Keratinocyte (primary cell): ENCODE results near the gene RDH16.

ENCODE experiments used
- EZH2 ChIP-seq: IDR thresholded peaks from one replicate; pipeline ENCODE4 v1.6.1; 2012; ENCODE audit warnings: inconsistent platforms, mild to moderate bottlenecking, low read length, moderate library complexity
- TF ChIP-seq, protein P1 (sequence below), 3 experiments: IDR thresholded peaks in 1 of 3; conservative IDR thresholded peaks in 1 of 3; optimal IDR thresholded peaks in 1 of 3; 2 replicates in 2 of 3; 3 replicates in 1 of 3; pipeline versions ENCODE3 to v1.5.1; 2011; ENCODE audit warnings: low read length in 3 of 3, mild to moderate bottlenecking in 3 of 3, moderate library complexity in 2 of 3, control low read depth in 1 of 3, inconsistent platforms in 1 of 3; ENCODE audit not compliant: insufficient read depth in 2 of 3; ENCODE audit errors: extremely low read depth in 1 of 3

DNA sequence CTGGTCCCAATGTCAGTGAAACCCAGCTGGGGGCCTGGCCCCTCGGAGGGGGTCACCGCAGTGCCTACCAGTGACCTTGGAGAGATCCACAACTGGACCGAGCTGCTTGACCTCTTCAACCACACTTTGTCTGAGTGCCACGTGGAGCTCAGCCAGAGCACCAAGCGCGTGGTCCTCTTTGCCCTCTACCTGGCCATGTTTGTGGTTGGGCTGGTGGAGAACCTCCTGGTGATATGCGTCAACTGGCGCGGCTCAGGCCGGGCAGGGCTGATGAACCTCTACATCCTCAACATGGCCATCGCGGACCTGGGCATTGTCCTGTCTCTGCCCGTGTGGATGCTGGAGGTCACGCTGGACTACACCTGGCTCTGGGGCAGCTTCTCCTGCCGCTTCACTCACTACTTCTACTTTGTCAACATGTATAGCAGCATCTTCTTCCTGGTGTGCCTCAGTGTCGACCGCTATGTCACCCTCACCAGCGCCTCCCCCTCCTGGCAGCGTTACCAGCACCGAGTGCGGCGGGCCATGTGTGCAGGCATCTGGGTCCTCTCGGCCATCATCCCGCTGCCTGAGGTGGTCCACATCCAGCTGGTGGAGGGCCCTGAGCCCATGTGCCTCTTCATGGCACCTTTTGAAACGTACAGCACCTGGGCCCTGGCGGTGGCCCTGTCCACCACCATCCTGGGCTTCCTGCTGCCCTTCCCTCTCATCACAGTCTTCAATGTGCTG lies 38.0 kb upstream of the RDH16 start:
- TF ChIP-seq, protein P1, sequence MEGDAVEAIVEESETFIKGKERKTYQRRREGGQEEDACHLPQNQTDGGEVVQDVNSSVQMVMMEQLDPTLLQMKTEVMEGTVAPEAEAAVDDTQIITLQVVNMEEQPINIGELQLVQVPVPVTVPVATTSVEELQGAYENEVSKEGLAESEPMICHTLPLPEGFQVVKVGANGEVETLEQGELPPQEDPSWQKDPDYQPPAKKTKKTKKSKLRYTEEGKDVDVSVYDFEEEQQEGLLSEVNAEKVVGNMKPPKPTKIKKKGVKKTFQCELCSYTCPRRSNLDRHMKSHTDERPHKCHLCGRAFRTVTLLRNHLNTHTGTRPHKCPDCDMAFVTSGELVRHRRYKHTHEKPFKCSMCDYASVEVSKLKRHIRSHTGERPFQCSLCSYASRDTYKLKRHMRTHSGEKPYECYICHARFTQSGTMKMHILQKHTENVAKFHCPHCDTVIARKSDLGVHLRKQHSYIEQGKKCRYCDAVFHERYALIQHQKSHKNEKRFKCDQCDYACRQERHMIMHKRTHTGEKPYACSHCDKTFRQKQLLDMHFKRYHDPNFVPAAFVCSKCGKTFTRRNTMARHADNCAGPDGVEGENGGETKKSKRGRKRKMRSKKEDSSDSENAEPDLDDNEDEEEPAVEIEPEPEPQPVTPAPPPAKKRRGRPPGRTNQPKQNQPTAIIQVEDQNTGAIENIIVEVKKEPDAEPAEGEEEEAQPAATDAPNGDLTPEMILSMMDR (optimal IDR thresholded peaks at IDR 0.05 in 1 of 3, IDR thresholded peaks at IDR 0.05 in 1 of 3, conservative IDR thresholded peaks at IDR 0.05 in 1 of 3; ENCODE audit: extremely low read depth in 1 of 3, insufficient read depth in 2 of 3, low read length in 3 of 3) = no peak
- no peak for TF ChIP-seq EZH2
